Activated naive CD4-positive, alpha-beta T cell treated with anti-CD3 and anti-CD28 coated beads for 36 hours (primary cell): Measurements from ENCODE around the gene EXOC4. TPM values are rescaled to one million over a fixed set of nuclear protein-coding genes. Genes with fewer than 3 reads are reported as not detected.

Experiments
- CTCF ChIA-PET: fragments of 350-600 bp; sonication (Branson Sonifier 250); formaldehyde crosslinking; loops from one replicate; lab custom pipeline; 2021; ENCODE audit warnings: antibody characterized with exemption; lab: Charles Lee
- DNase-seq: peaks from one replicate; pipeline ENCODE4 v3.0.0-alpha.2; 2020
- H3K27ac Mint-ChIP-seq: one replicate; pipeline ENCODE4 v1.8.0; 2021; ENCODE audit warnings: mild to moderate bottlenecking, mixed read lengths
- H3K27me3 Mint-ChIP-seq: one replicate; pipeline ENCODE4 v1.8.0; 2021; ENCODE audit warnings: low read depth, mixed read lengths
- H3K36me3 Mint-ChIP-seq: one replicate; pipeline ENCODE4 v1.8.0; 2021; ENCODE audit warnings: low read depth, mixed read lengths
- H3K4me1 Mint-ChIP-seq: one replicate; pipeline ENCODE4 v1.8.0; 2021; ENCODE audit warnings: low read depth, mixed read lengths
- H3K4me3 Mint-ChIP-seq: one replicate; pipeline ENCODE4 v1.8.0; 2021; ENCODE audit warnings: mild to moderate bottlenecking, moderate library complexity, mixed read lengths
- H3K9me3 Mint-ChIP-seq: one replicate; pipeline ENCODE4 v1.8.0; 2021; ENCODE audit warnings: mixed read lengths
- intact Hi-C: fragments of 100-400 bp; cut with micrococcal nuclease; formaldehyde crosslinking; loops from one replicate; pipeline ENCODE4 v1.15.1; 2023
- total RNA-seq, 2 experiments: library from RNA; stranded (reverse); gene quantifications; one replicate each; pipeline ENCODE4 v1.2.3, GENCODE V29; 2021

EXOC4 gene
- total RNA-seq, 2 experiments from 2014 or later = 57.1 to 62.1 TPM

GRCh38 chr7:133299676-133300075 is 46.8 kb downstream of the EXOC4 start:
- Mint-ChIP-seq H3K27ac (no peak overlapping the region), H3K9me3 (no peaks in the 10 kb centered on the region), H3K4me3 (no peak overlapping the region), H3K4me1 (no peaks in the 10 kb centered on the region), H3K36me3 (peaks cover 9% of the 10 kb centered on the region), H3K27me3 (no peaks in the 10 kb centered on the region)
- CTCF ChIA-PET = no interaction called here
- intact Hi-C loops = no loop called here
- DNase-seq = no peak

DNA sequence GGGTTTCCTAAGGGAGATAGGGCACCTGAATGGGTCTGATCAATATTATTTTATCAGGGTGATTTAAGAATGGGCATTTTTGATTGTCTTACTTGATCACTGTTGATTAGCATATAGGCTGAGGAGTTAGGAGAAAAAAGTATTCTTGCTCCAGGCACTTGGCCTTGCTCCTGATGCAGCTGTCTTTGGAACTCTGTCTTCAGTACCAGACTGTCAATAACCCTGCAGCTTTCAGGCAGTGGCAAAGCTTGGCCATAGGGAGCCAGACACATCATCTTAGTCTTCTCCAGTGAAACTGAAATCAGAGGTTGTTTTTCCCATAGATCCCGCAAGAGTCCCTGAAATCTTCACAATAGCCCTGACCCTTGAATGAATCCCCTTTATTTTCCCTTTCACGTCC is 47.2 kb downstream of the EXOC4 start:
- Mint-ChIP-seq H3K27ac (no peak overlapping the region), H3K9me3 (no peaks in the 10 kb centered on the region), H3K4me3 (no peak overlapping the region), H3K27me3 (no peaks in the 10 kb centered on the region), H3K4me1 (no peaks in the 10 kb centered on the region), H3K36me3 (peaks cover 11% of the 10 kb centered on the region)
- no peak for DNase-seq
- intact Hi-C loops = no loop called here
- CTCF ChIA-PET = no interaction called here

DNA sequence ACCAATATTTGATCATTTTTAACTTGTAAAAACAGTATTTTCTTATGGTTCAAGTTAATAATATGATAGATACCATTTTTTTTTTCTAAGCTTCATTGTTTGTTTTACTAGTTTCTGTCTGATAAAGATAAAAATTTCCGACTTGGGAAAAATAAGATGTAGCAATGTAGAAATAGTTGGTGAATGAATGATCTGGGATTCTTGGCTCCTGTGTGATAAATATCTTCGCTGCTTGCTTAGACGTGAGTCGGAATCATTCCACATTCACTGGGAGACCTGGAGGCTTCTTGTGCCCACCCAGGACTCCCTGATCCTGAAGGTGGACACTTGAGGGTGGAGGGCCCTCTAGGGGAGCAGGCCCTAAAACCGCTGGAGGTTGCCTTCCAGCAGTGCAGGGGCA is 47.9 kb downstream of the EXOC4 start:
- CTCF ChIA-PET = no interaction called here
- H3K4me1 Mint-ChIP-seq = no peaks in the 10 kb centered on the region
- no peak overlapping the region for H3K27ac Mint-ChIP-seq
- no peaks in the 10 kb centered on the region for H3K9me3 Mint-ChIP-seq
- intact Hi-C loops = no loop called here
- no peak for DNase-seq
- no peaks in the 10 kb centered on the region for H3K27me3 Mint-ChIP-seq
- H3K4me3 Mint-ChIP-seq = no peak overlapping the region
- peaks cover 16% of the 10 kb centered on the region for H3K36me3 Mint-ChIP-seq

DNA sequence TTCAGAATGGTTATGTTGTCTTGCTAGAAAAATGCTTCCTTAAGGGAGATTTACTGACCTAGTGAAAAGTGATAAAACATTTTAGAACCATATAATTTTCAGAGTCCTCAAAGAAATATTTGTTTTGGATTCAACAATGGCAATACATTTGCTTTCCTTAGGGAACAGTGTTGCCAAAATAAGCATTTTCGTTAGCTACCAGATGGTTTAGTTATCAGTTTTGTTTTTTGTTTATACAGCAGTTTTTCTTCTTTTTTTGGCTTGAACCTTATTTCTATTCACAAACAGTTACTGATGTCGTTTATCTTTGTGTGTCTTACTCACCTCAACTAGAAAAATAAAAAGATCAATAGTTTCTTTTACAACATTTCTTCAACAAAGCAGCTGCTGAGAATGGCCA is 48.6 kb downstream of the EXOC4 start:
- H3K4me3 Mint-ChIP-seq = no peak overlapping the region
- H3K9me3 Mint-ChIP-seq = no peaks in the 10 kb centered on the region
- intact Hi-C loops = no loop called here
- no peak overlapping the region for H3K27ac Mint-ChIP-seq
- peaks cover 20% of the 10 kb centered on the region for H3K36me3 Mint-ChIP-seq
- H3K27me3 Mint-ChIP-seq = no peaks in the 10 kb centered on the region
- DNase-seq = no peak
- no peaks in the 10 kb centered on the region for H3K4me1 Mint-ChIP-seq
- CTCF ChIA-PET = no interaction called here

DNA sequence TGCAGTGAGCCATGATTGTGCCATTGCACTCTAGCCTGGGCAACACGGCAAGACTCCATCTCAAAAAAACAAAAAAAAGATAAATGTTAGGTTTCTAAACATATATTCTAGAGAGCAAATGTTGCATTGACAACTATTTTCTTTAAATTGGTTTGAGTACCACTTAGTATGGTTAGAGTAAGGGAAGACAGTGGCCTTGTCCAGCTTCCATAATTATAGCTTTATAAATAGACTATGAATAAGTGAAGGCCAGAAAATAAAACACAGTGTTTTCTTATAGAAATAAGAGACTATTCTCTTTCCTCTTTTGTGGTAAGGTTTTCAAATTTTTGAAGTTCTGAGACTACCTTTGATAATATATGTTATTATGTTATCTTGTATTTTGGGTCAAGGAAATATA is 50.5 kb downstream of the EXOC4 start:
- CTCF ChIA-PET = no interaction called here
- no peak for DNase-seq
- Mint-ChIP-seq H3K27me3 (no peaks in the 10 kb centered on the region), H3K36me3 (peaks cover 39% of the 10 kb centered on the region), H3K4me3 (no peak overlapping the region), H3K4me1 (no peaks in the 10 kb centered on the region), H3K9me3 (no peaks in the 10 kb centered on the region), H3K27ac (no peak overlapping the region)
- intact Hi-C loops = no loop called here

GRCh38 chr7:133303931-133304330 is 51.1 kb downstream of the EXOC4 start:
- Mint-ChIP-seq H3K27ac (no peak overlapping the region), H3K36me3 (peaks cover 42% of the 10 kb centered on the region), H3K9me3 (no peaks in the 10 kb centered on the region), H3K27me3 (no peaks in the 10 kb centered on the region), H3K4me1 (no peaks in the 10 kb centered on the region), H3K4me3 (no peak overlapping the region)
- no peak for DNase-seq
- intact Hi-C loops = no loop called here
- CTCF ChIA-PET = no interaction called here

DNA sequence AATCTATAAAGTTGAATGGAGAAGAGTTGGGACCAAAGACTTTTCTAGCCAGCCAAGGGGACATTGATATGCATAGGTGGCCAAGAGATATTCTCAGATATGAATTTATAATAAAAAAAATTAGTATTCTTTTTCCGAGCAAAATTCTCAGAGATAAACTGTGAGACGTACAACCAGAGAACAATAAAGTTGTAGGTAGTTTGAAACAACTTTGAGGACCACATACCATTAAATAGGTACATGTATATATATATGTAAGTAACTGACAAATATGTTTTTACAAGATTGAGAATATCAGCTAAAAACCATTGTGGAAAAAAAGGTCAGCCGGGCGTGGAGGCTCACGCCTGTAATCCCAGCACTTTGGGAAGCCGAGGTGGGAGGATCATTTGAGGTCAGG is 56.5 kb downstream of the EXOC4 start:
- no peaks in the 10 kb centered on the region for H3K27me3 Mint-ChIP-seq
- CTCF ChIA-PET = no interaction called here
- no peak for DNase-seq
- peaks cover 45% of the 10 kb centered on the region for H3K36me3 Mint-ChIP-seq
- intact Hi-C loops = no loop called here
- no peak overlapping the region for H3K27ac Mint-ChIP-seq
- peaks cover 5% of the 10 kb centered on the region for H3K4me1 Mint-ChIP-seq
- no peak overlapping the region for H3K4me3 Mint-ChIP-seq
- no peaks in the 10 kb centered on the region for H3K9me3 Mint-ChIP-seq

DNA sequence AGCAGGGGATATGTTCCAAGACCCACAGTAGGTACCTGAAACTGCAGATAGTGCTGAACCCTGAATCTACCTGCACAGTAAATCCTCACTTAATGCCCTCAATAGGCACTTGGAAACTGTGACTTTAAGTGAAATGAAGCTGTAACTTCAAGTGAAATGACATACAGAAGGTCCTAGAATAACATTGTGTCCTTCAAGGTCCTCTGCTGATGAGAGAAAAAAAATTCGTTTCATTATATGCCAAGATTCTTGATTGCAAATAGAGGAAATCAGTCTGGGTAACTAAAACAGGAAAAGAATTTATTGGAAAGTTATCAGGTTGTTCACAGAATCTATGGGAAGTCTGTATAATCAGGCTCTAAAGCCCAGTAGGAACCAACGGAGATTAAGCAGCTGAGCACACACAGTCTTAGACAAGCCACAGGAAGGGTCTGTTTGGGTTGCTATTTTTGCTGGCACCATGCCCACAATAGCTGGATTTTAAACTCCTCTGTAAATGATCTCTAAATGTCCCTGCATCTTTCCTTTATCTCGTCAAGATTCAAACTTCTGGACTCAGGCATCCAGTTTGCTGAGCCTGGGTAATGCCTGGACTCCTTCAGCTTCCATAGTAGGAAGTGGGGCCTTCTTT is 57.5 kb downstream of the EXOC4 start:
- Mint-ChIP-seq H3K36me3 (peaks cover 40% of the 10 kb centered on the region), H3K27ac (no peak overlapping the region), H3K27me3 (no peaks in the 10 kb centered on the region), H3K4me3 (no peak overlapping the region), H3K9me3 (no peaks in the 10 kb centered on the region), H3K4me1 (peaks cover 5% of the 10 kb centered on the region)
- intact Hi-C loops = no loop called here
- DNase-seq = no peak
- CTCF ChIA-PET = no interaction called here

- H3K4me3 Mint-ChIP-seq = no peak overlapping the region
- no peak for DNase-seq
- peaks cover 18% of the 10 kb centered on the region for H3K36me3 Mint-ChIP-seq
- intact Hi-C loops = no loop called here
- no peaks in the 10 kb centered on the region for H3K9me3 Mint-ChIP-seq
- no peak overlapping the region for H3K27ac Mint-ChIP-seq
- CTCF ChIA-PET = no interaction called here
- H3K27me3 Mint-ChIP-seq = no peaks in the 10 kb centered on the region
- peaks cover 5% of the 10 kb centered on the region for H3K4me1 Mint-ChIP-seq
These were observed 60.7 kb downstream of the EXOC4 start for GRCh38 chr7:133313575-133313974.

DNA sequence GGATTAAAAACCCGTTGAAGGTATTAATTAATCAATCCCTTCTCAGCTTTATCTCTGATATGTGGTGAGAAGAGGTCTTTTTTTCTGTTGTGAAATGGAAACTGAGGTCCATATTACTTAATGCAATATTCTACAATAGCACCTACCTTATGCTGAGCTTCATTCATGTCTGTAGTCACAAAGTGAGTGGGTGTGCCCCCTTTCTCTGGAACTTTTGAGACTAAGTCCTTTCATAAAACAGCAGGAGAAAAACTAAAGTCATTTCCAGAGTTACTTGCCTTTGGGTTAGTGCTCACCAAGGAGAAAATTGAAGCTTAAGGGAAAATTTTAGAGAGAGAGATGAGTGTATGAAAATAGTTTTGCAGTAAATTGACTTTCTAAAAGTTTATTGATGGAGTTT is 61.2 kb downstream of the EXOC4 start:
- CTCF ChIA-PET = no interaction called here
- no peaks in the 10 kb centered on the region for H3K9me3 Mint-ChIP-seq

DNA sequence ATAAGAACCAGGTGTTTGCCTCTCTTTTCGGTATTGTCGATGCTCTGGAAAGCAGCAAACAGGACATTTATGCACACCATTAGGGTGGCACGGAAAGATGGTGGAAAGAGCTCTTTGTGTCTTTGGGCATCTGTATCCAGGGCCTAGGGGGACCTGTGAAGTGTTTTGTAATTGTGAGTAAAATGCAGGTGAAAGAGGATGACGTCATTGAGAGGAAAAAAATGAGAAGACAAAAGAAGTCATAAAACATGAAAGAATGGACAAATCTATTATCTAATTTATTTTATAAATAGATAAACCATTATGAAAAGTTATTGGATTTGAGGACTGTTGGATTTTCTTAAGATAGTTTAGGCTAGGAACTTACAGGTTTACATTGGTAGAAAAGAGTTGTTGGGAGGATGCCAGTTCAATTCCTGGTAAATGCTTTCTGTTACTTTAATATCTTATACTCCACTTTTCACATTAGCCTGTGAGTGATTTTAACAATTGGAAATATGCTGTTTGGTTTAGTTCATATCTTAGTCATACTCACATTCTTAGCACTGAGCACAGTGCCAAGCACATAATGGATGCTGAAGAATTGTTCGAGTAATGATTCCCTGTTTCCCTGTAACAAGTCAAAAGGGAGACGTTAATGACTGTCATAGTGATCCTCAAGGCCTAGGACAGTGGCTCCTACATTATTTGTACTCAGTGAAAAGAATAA is 62.6 kb downstream of the EXOC4 start:
- Mint-ChIP-seq H3K27me3 (no peaks in the 10 kb centered on the region), H3K27ac (no peak overlapping the region), H3K4me3 (no peak overlapping the region), H3K4me1 (peaks cover 5% of the 10 kb centered on the region), H3K36me3 (peaks cover 22% of the 10 kb centered on the region), H3K9me3 (peaks cover 4% of the 10 kb centered on the region)
- CTCF ChIA-PET = no interaction called here
- intact Hi-C loops = no loop called here
- no peak for DNase-seq

More for the DNA sequence above, 61.2 kb downstream of the EXOC4 start:
- intact Hi-C loops = no loop called here
- H3K27ac Mint-ChIP-seq = no peak overlapping the region
- peaks cover 5% of the 10 kb centered on the region for H3K4me1 Mint-ChIP-seq
- no peak overlapping the region for H3K4me3 Mint-ChIP-seq
- no peak for DNase-seq
- H3K27me3 Mint-ChIP-seq = no peaks in the 10 kb centered on the region
- peaks cover 14% of the 10 kb centered on the region for H3K36me3 Mint-ChIP-seq

GRCh38 chr7:133319842-133320241 is 67.0 kb downstream of the EXOC4 start:
- Mint-ChIP-seq H3K27ac (no peak overlapping the region), H3K27me3 (no peaks in the 10 kb centered on the region), H3K9me3 (peaks cover 29% of the 10 kb centered on the region), H3K4me1 (peaks cover 3% of the 10 kb centered on the region), H3K36me3 (peaks cover 58% of the 10 kb centered on the region), H3K4me3 (no peak overlapping the region)
- CTCF ChIA-PET = interaction anchor here (0.6 kb wide), 1 partner anchor 808 kb away, joined by 3 read pairs; no protein-coding TSS in a partner anchor
- intact Hi-C loops = no loop called here
- DNase-seq = no peak

DNA sequence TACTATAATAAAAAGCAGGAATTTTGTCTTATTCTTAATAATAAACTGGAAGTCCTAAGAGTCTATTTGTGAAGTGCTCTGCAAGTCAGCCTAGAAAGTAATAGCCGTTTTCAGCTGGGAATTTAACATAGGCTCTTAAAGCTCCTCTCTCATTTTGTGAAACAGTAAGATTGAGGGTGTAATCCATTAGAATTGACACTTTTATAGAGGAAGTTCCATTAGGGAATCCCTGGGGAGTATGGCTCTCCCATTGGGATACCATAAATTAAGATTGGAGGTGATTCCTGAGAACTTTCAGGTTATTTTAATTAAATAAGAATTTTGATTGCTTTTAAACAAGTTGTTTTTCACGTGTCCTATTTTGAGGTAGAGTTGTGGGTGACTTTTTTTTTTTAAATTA is 68.0 kb downstream of the EXOC4 start:
- H3K4me3 Mint-ChIP-seq = no peak overlapping the region
- H3K36me3 Mint-ChIP-seq = peaks cover 69% of the 10 kb centered on the region
- no peak for DNase-seq
- H3K4me1 Mint-ChIP-seq = peaks cover 3% of the 10 kb centered on the region
- H3K9me3 Mint-ChIP-seq = peaks cover 39% of the 10 kb centered on the region
- H3K27ac Mint-ChIP-seq = no peak overlapping the region
- H3K27me3 Mint-ChIP-seq = no peaks in the 10 kb centered on the region
- intact Hi-C loops = no loop called here
- CTCF ChIA-PET = interaction anchor here (0.7 kb wide), 2 partner anchors 43 to 939 kb away, joined by 3 read pairs; no protein-coding TSS in a partner anchor
